Suprapubic skin (tissue), 4 donors: ENCODE measurements around the gene AQP2. TPM values are rescaled to one million over a fixed set of nuclear protein-coding genes. Genes with fewer than 3 reads are reported as not detected.

Experiments used
- DNase-seq, 2 donors: peaks; one replicate each; pipeline ENCODE4 v3.0.0-alpha.2; 2019; ENCODE audit warnings: low spot score in 2 of 2
- H3K27ac ChIP-seq: fragments of 200-600 bp; sonication (generic); one replicate; pipeline ENCODE4 v1.5.1; 2019
- H3K27me3 ChIP-seq: fragments of 200-600 bp; sonication (generic); one replicate; pipeline ENCODE4 v1.5.1; 2019
- H3K36me3 ChIP-seq: fragments of 200-600 bp; sonication (generic); one replicate; pipeline ENCODE4 v1.5.1; 2019
- H3K4me1 ChIP-seq: fragments of 200-600 bp; sonication (generic); one replicate; pipeline ENCODE4 v1.5.1; 2019
- H3K4me3 ChIP-seq: fragments of 200-600 bp; sonication (generic); one replicate; pipeline ENCODE4 v1.5.1; 2019; ENCODE audit warnings: mild to moderate bottlenecking
- H3K9me3 ChIP-seq: fragments of 200-600 bp; sonication (generic); one replicate; pipeline ENCODE4 v1.5.1; 2019
- EP300 ChIP-seq: sonication (generic); formaldehyde crosslinking; IDR thresholded peaks from one replicate; pipeline ENCODE4 v1.6.1; 2017; ENCODE audit warnings: antibody characterized with exemption
- POLR2A ChIP-seq, 2 donors: fragments of 450-650 bp; IDR thresholded peaks; one replicate each; pipeline ENCODE4 v1.6.1; 2017; ENCODE audit warnings: antibody characterized with exemption in 2 of 2, mild to moderate bottlenecking in 2 of 2, moderate library complexity in 2 of 2
- POLR2AphosphoS5 ChIP-seq, 3 donors: sonication (generic); formaldehyde crosslinking; IDR thresholded peaks; one replicate each; pipeline ENCODE4 v1.6.1; 2017; ENCODE audit warnings: antibody characterized with exemption in 3 of 3
- WGBS: methylation state at CpG from one replicate; pipeline ENCODE4 v1.1.5; 2018; 5-methylcytosine and 5-hydroxymethylcytosine counted together
- total RNA-seq, 4 donors: library from RNA; depleted of rRNA; stranded (reverse); fragments of >200 nt; gene quantifications; one replicate each; pipeline ENCODE4 v1.1.0, GENCODE V29; 2016
- TF ChIP-seq, protein P1 (sequence below), 2 donors: fragments of 200-600 bp in 1 of 2; fragments of 450-650 bp in 1 of 2; sonication (generic) in 1 of 2; IDR thresholded peaks; one replicate each; pipeline ENCODE4 v1.5.1; 2016 to 2019; ENCODE audit warnings: antibody characterized with exemption in 2 of 2, mild to moderate bottlenecking in 1 of 2, moderate library complexity in 1 of 2

The AQP2 gene
- total RNA-seq, 4 donors from 2014 or later, result 0.15 TPM; not detected in 3

GRCh38 chr12:49916129-49916919 is 34.2 kb upstream of the AQP2 start:
- H3K27ac ChIP-seq, result no peak overlapping the region
- 71% methylated on average over 8 of the region's 8 CpGs for WGBS
- no peaks in the 10 kb centered on the region for H3K4me1 ChIP-seq
- H3K36me3 ChIP-seq, result no peaks in the 10 kb centered on the region
- no peaks in the 10 kb centered on the region for H3K9me3 ChIP-seq
- H3K4me3 ChIP-seq, result no peak overlapping the region
- peak in 1 of 2 donors; percentile 31 for DNase-seq
- TF ChIP-seq POLR2AphosphoS5 (IDR thresholded peaks at IDR 0.05) (no peak), POLR2A (IDR thresholded peaks at IDR 0.05) (no peak), EP300 (no peak)
- TF ChIP-seq, protein P1, sequence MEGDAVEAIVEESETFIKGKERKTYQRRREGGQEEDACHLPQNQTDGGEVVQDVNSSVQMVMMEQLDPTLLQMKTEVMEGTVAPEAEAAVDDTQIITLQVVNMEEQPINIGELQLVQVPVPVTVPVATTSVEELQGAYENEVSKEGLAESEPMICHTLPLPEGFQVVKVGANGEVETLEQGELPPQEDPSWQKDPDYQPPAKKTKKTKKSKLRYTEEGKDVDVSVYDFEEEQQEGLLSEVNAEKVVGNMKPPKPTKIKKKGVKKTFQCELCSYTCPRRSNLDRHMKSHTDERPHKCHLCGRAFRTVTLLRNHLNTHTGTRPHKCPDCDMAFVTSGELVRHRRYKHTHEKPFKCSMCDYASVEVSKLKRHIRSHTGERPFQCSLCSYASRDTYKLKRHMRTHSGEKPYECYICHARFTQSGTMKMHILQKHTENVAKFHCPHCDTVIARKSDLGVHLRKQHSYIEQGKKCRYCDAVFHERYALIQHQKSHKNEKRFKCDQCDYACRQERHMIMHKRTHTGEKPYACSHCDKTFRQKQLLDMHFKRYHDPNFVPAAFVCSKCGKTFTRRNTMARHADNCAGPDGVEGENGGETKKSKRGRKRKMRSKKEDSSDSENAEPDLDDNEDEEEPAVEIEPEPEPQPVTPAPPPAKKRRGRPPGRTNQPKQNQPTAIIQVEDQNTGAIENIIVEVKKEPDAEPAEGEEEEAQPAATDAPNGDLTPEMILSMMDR (IDR thresholded peaks at IDR 0.05), result no peak
- no peaks in the 10 kb centered on the region for H3K27me3 ChIP-seq

GRCh38 chr12:49917166-49917787 is 33.3 kb upstream of the AQP2 start:
- H3K27me3 ChIP-seq, result no peaks in the 10 kb centered on the region
- 59% methylated on average over 12 of the region's 12 CpGs for WGBS
- H3K9me3 ChIP-seq, result no peaks in the 10 kb centered on the region
- H3K4me3 ChIP-seq, result no peak overlapping the region
- H3K27ac ChIP-seq, result no peak overlapping the region
- peaks cover 2% of the 10 kb centered on the region for H3K4me1 ChIP-seq
- TF ChIP-seq POLR2AphosphoS5 (IDR thresholded peaks at IDR 0.05), result no peak
- TF ChIP-seq EP300, result no peak
- TF ChIP-seq POLR2A (IDR thresholded peaks at IDR 0.05), result no peak
- TF ChIP-seq, protein P1 (IDR thresholded peaks at IDR 0.05), result no peak
- peak in 1 of 2 donors; percentile 40 for DNase-seq
- H3K36me3 ChIP-seq, result no peaks in the 10 kb centered on the region

DNA sequence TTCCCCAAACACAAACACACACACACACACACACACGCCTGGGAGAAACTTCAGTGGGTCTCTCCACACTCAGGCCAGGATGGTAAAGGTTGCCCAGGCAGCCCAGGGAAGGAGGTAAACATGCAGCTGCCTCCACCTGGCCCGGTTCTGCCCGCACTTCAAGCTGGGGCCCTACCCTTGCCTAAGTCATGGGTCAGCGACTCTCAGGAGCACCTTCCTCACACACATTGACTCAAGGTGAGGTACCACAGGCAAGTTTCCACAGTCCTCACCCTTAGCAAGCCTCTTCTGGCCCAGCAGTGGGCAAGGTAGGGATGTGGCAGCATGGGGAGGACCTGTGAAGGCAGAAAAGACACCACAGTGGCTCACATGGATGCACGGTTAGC is 32.8 kb upstream of the AQP2 start:
- WGBS, result 90% methylated on average over 2 of the region's 5 CpGs
- Histone ChIP-seq H3K4me1 (peaks cover 5% of the 10 kb centered on the region), H3K27ac (no peak overlapping the region)

DNA sequence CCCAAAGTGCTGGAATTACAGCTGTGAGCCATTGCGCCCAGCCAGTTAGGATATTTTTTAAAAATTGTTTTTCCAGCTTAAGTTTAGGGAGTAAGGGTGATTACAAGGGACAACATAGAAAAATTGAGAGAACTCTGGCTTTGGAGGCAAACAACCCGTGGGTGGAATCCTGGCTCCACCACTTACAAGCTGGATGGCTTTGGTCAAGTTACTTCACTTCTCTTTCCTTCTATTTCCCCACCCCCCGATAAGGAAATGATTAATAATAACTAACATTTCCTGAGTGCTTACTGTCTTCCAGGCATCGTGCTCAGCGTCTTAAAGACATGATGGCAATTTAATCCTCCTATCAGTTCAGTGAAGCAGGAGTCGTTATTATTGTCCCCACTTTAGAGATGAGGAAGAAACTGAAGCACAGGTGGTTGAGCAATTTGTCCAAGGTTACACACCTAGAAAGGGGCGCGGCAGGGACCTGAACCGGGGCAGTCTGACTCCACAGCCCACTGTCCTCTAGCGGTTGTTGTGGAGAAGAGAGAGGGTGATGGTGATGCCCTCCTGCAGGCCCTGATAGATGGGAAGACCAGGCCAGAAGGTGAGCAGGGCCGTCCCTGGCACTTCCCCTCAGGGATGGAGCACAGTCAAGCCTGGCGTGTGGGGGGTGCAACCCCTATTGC is 30.2 kb upstream of the AQP2 start:
- Histone ChIP-seq H3K4me1 (peaks cover 14% of the 10 kb centered on the region), H3K36me3 (no peaks in the 10 kb centered on the region), H3K4me3 (no peak overlapping the region), H3K9me3 (no peaks in the 10 kb centered on the region), H3K27ac (no peak overlapping the region), H3K27me3 (no peaks in the 10 kb centered on the region)
- peak in 1 of 2 donors; percentile 54 for DNase-seq
- 78% methylated on average over 12 of the region's 12 CpGs for WGBS
- no peak for TF ChIP-seq POLR2A (IDR thresholded peaks at IDR 0.05)
- TF ChIP-seq, protein P1 (IDR thresholded peaks at IDR 0.05), result no peak
- TF ChIP-seq EP300, result no peak
- no peak for TF ChIP-seq POLR2AphosphoS5 (IDR thresholded peaks at IDR 0.05)

More for the DNA sequence above, 32.8 kb upstream of the AQP2 start:
- H3K27me3 ChIP-seq, result no peaks in the 10 kb centered on the region
- H3K4me3 ChIP-seq, result no peak overlapping the region
- no peaks in the 10 kb centered on the region for H3K9me3 ChIP-seq
- H3K36me3 ChIP-seq, result no peaks in the 10 kb centered on the region
- TF ChIP-seq POLR2A (IDR thresholded peaks at IDR 0.05), result no peak
- no peak for TF ChIP-seq POLR2AphosphoS5 (IDR thresholded peaks at IDR 0.05)
- no peak for TF ChIP-seq EP300
- TF ChIP-seq, protein P1 (IDR thresholded peaks at IDR 0.05), result no peak
- DNase-seq, result peak in 1 of 2 donors; percentile 33

DNA sequence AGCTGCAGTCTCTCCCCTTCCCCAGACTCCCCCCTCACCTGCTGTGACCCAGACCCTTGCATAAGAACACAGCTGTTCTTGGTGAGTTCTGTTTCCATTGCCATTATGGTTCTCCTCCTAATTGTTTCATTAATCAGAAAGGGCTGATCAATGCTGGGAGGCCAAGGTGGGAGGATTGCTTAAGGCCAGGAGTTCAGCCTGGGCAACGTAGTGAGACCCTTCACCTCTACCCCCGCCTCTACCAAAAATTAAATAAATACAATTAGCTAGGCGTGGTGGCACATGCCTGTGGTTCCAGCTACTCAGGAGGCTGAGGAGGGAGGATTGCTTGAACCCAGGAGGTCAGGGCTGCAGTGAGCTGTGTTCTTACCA is 29.6 kb upstream of the AQP2 start:
- H3K27ac ChIP-seq, result no peak overlapping the region
- H3K4me1 ChIP-seq, result peaks cover 14% of the 10 kb centered on the region
- 94% methylated on average over 3 of the region's 3 CpGs for WGBS
- H3K27me3 ChIP-seq, result no peaks in the 10 kb centered on the region
- no peaks in the 10 kb centered on the region for H3K9me3 ChIP-seq
- H3K36me3 ChIP-seq, result no peaks in the 10 kb centered on the region
- DNase-seq, result no peak
- H3K4me3 ChIP-seq, result no peak overlapping the region
- no peak for TF ChIP-seq POLR2A (IDR thresholded peaks at IDR 0.05)
- TF ChIP-seq EP300, result no peak
- no peak for TF ChIP-seq POLR2AphosphoS5 (IDR thresholded peaks at IDR 0.05)
- TF ChIP-seq, protein P1 (IDR thresholded peaks at IDR 0.05), result no peak
